ENCODE data around the gene KRTAP4-11. TPM values are rescaled to one million over a fixed set of nuclear protein-coding genes. Genes with fewer than 3 reads are reported as not detected.

KRTAP4-11 gene
- total RNA-seq, 1 donor from 2014 or later, result not detected

DNA sequence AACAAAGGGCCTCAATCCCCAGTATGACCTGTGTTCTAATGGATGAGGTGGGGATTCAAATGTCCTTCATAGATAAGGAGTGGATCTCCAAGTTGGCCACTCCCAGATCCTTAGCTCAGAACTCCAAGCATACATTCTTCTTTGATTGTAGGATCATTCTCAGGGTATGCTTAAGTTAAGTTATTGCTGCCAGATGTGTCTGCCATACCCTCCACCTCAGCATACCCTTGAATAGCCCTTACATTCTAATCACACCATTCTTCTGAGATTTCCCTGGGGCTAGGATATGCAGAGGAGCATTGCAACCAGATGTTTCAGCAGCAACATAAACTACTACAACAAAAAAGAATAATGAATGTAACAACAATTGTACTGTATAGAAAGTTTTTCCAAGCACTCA, 50.9 kb downstream of the KRTAP4-11 start:
- Mint-ChIP-seq H3K4me3 (no peak overlapping the region), H3K4me1 (ENCODE audit: unreplicated experiment) (peaks cover 9% of the 10 kb centered on the region), H3K27ac (peak overlapping the region; percentile 14), H3K36me3 (no peaks in the 10 kb centered on the region), H3K27me3 (no peaks in the 10 kb centered on the region), H3K9me3 (no peaks in the 10 kb centered on the region)
- DNase-seq (ENCODE audit: extremely low spot score, unreplicated experiment), result no peak
- TF ChIP-seq, protein P1, sequence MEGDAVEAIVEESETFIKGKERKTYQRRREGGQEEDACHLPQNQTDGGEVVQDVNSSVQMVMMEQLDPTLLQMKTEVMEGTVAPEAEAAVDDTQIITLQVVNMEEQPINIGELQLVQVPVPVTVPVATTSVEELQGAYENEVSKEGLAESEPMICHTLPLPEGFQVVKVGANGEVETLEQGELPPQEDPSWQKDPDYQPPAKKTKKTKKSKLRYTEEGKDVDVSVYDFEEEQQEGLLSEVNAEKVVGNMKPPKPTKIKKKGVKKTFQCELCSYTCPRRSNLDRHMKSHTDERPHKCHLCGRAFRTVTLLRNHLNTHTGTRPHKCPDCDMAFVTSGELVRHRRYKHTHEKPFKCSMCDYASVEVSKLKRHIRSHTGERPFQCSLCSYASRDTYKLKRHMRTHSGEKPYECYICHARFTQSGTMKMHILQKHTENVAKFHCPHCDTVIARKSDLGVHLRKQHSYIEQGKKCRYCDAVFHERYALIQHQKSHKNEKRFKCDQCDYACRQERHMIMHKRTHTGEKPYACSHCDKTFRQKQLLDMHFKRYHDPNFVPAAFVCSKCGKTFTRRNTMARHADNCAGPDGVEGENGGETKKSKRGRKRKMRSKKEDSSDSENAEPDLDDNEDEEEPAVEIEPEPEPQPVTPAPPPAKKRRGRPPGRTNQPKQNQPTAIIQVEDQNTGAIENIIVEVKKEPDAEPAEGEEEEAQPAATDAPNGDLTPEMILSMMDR (conservative IDR thresholded peaks at IDR 0.05), result no peak

Other genes with a start within 250 kb of the KRTAP4-11 start
- gene KRT20, start 233.1 kb downstream of the KRTAP4-11 start, total RNA-seq (ENCODE audit: low replicate concordance), result 13.0 and 41.9 TPM in 2 replicates
- gene KRT23, start 180.7 kb downstream of the KRTAP4-11 start, total RNA-seq (ENCODE audit: low replicate concordance), result 49.7 and 464 TPM in 2 replicates
- gene KRT39, start 151.4 kb downstream of the KRTAP4-11 start, total RNA-seq (ENCODE audit: low replicate concordance), result 0.70 and 1.0 TPM in 2 replicates
- gene KRT40, start 134.0 kb downstream of the KRTAP4-11 start, total RNA-seq (ENCODE audit: low replicate concordance), result 2.3 and 5.5 TPM in 2 replicates
- gene KRTAP3-3, start 124.2 kb downstream of the KRTAP4-11 start, total RNA-seq (ENCODE audit: low replicate concordance), result not detected in 2 replicates
- gene KRTAP3-2, start 118.5 kb downstream of the KRTAP4-11 start, total RNA-seq (ENCODE audit: low replicate concordance), result not detected in 2 replicates
- 1.7 TPM in 1 of 2 replicates, not detected in the other for gene KRTAP3-1, start 109.2 kb downstream of the KRTAP4-11 start, total RNA-seq (ENCODE audit: low replicate concordance)
- gene KRTAP1-5, start 91.2 kb downstream of the KRTAP4-11 start, total RNA-seq (ENCODE audit: low replicate concordance), result not detected in 2 replicates
- not detected in 2 replicates for gene KRTAP1-4, start 88.2 kb downstream of the KRTAP4-11 start, total RNA-seq (ENCODE audit: low replicate concordance)
- not detected in 2 replicates for gene KRTAP1-3, start 83.5 kb downstream of the KRTAP4-11 start, total RNA-seq (ENCODE audit: low replicate concordance)
- gene KRTAP1-1, start 76.9 kb downstream of the KRTAP4-11 start, total RNA-seq (ENCODE audit: low replicate concordance), result not detected in 2 replicates
- gene KRTAP2-1, start 71.1 kb downstream of the KRTAP4-11 start, total RNA-seq (ENCODE audit: low replicate concordance), result not detected in 2 replicates
- gene KRTAP2-2, start 63.1 kb downstream of the KRTAP4-11 start, total RNA-seq (ENCODE audit: low replicate concordance), result not detected in 2 replicates
- 0.98 TPM in 1 of 2 replicates, not detected in the other for gene KRTAP2-3, start 58.3 kb downstream of the KRTAP4-11 start, total RNA-seq (ENCODE audit: low replicate concordance)
- gene KRTAP2-4, start 52.5 kb downstream of the KRTAP4-11 start, total RNA-seq (ENCODE audit: low replicate concordance), result not detected in 2 replicates
- not detected in 2 replicates for gene KRTAP4-7, start 34.2 kb downstream of the KRTAP4-11 start, total RNA-seq (ENCODE audit: low replicate concordance)
- not detected in 2 replicates for gene KRTAP4-8, start 20.2 kb downstream of the KRTAP4-11 start, total RNA-seq (ENCODE audit: low replicate concordance)
- not detected in 2 replicates for gene KRTAP4-16, start 16.2 kb downstream of the KRTAP4-11 start, total RNA-seq (ENCODE audit: low replicate concordance)
- gene KRTAP4-9, start 13.0 kb downstream of the KRTAP4-11 start, total RNA-seq (ENCODE audit: low replicate concordance), result not detected in 2 replicates
- gene KRTAP4-12, start 5.8 kb upstream of the KRTAP4-11 start, total RNA-seq (ENCODE audit: low replicate concordance), result not detected in 2 replicates
- gene KRTAP4-6, start 22.2 kb upstream of the KRTAP4-11 start, total RNA-seq (ENCODE audit: low replicate concordance), result not detected in 2 replicates
- gene KRTAP4-5, start 31.5 kb upstream of the KRTAP4-11 start, total RNA-seq (ENCODE audit: low replicate concordance), result not detected in 2 replicates
- not detected in 2 replicates for gene KRTAP4-4, start 42.4 kb upstream of the KRTAP4-11 start, total RNA-seq (ENCODE audit: low replicate concordance)
- not detected in 2 replicates for gene KRTAP4-3, start 49.8 kb upstream of the KRTAP4-11 start, total RNA-seq (ENCODE audit: low replicate concordance)
- gene KRTAP4-2, start 59.8 kb upstream of the KRTAP4-11 start, total RNA-seq (ENCODE audit: low replicate concordance), result not detected in 2 replicates
- gene KRTAP4-1, start 66.5 kb upstream of the KRTAP4-11 start, total RNA-seq (ENCODE audit: low replicate concordance), result not detected in 2 replicates
- not detected in 2 replicates for gene KRTAP9-1, start 71.5 kb upstream of the KRTAP4-11 start, total RNA-seq (ENCODE audit: low replicate concordance)
- gene KRTAP9-2, start 108.3 kb upstream of the KRTAP4-11 start, total RNA-seq (ENCODE audit: low replicate concordance), result not detected in 2 replicates
- gene KRTAP9-3, start 114.1 kb upstream of the KRTAP4-11 start, total RNA-seq (ENCODE audit: low replicate concordance), result not detected in 2 replicates
- not detected in 2 replicates for gene KRTAP9-8, start 119.6 kb upstream of the KRTAP4-11 start, total RNA-seq (ENCODE audit: low replicate concordance)
- not detected in 2 replicates for gene KRTAP9-4, start 131.3 kb upstream of the KRTAP4-11 start, total RNA-seq (ENCODE audit: low replicate concordance)
- not detected in 2 replicates for gene KRTAP9-9, start 137.0 kb upstream of the KRTAP4-11 start, total RNA-seq (ENCODE audit: low replicate concordance)
- not detected in 2 replicates for gene KRTAP9-6, start 147.0 kb upstream of the KRTAP4-11 start, total RNA-seq (ENCODE audit: low replicate concordance)
- not detected in 2 replicates for gene KRTAP9-7, start 157.3 kb upstream of the KRTAP4-11 start, total RNA-seq (ENCODE audit: low replicate concordance)
- gene KRTAP29-1, start 184.5 kb upstream of the KRTAP4-11 start, total RNA-seq (ENCODE audit: low replicate concordance), result not detected in 2 replicates
- gene KRTAP16-1, start 190.9 kb upstream of the KRTAP4-11 start, total RNA-seq (ENCODE audit: low replicate concordance), result not detected in 2 replicates
- not detected in 2 replicates for gene KRTAP17-1, start 197.3 kb upstream of the KRTAP4-11 start, total RNA-seq (ENCODE audit: low replicate concordance)
- gene KRT33A, start 232.5 kb upstream of the KRTAP4-11 start, total RNA-seq (ENCODE audit: low replicate concordance), result 0.24 and 1.9 TPM in 2 replicates

All from type B pancreatic cell (in vitro differentiated cells).